ENCODE data around the gene LVRN. TPM values are rescaled to one million over a fixed set of nuclear protein-coding genes. Genes with fewer than 3 reads are reported as not detected.

The LVRN gene
- total RNA-seq, 2 donors from 2014 or later, result 0.92 to 2.3 TPM

GRCh38 chr5:115930630-115931337 lies 31.5 kb upstream of the LVRN start:
- no peaks in the 10 kb centered on the region for H3K4me1 ChIP-seq (ENCODE audit: control insufficient read depth in 1 of 2, low read depth in 2 of 2)
- H3K27me3 ChIP-seq (replicated peaks; ENCODE audit: insufficient read depth), result no peaks in the 10 kb centered on the region
- no peak overlapping the region for H3K27ac ChIP-seq
- no peak overlapping the region for H3K4me3 ChIP-seq
- no peak for DNase-seq (ENCODE audit: low spot score)
- no peaks in the 10 kb centered on the region for H3K9me3 ChIP-seq
- no peak for TF ChIP-seq CTCF (IDR thresholded peaks at IDR 0.05)
- no peaks in the 10 kb centered on the region for H3K36me3 ChIP-seq
- no peak for ATAC-seq (ENCODE audit: insufficient number of reproducible peaks, low FRiP score, low read depth)

GRCh38 chr5:115932991-115933390 lies 29.3 kb upstream of the LVRN start:
- no peak overlapping the region for H3K4me3 ChIP-seq
- no peaks in the 10 kb centered on the region for H3K36me3 ChIP-seq
- TF ChIP-seq CTCF (IDR thresholded peaks at IDR 0.05), result no peak
- H3K27me3 ChIP-seq (replicated peaks; ENCODE audit: insufficient read depth), result no peaks in the 10 kb centered on the region
- no peaks in the 10 kb centered on the region for H3K4me1 ChIP-seq (ENCODE audit: control insufficient read depth in 1 of 2, low read depth in 2 of 2)
- ATAC-seq (ENCODE audit: insufficient number of reproducible peaks, low FRiP score, low read depth) (no peak), DNase-seq (ENCODE audit: low spot score) (no peak)
- no peaks in the 10 kb centered on the region for H3K9me3 ChIP-seq
- H3K27ac ChIP-seq, result no peak overlapping the region

GRCh38 chr5:115934388-115934974 lies 27.8 kb upstream of the LVRN start:
- H3K9me3 ChIP-seq, result no peaks in the 10 kb centered on the region
- DNase-seq (ENCODE audit: low spot score), result no peak
- no peaks in the 10 kb centered on the region for H3K4me1 ChIP-seq (ENCODE audit: control insufficient read depth in 1 of 2, low read depth in 2 of 2)
- no peak overlapping the region for H3K27ac ChIP-seq
- no peak overlapping the region for H3K4me3 ChIP-seq
- ATAC-seq (ENCODE audit: insufficient number of reproducible peaks, low FRiP score, low read depth), result no peak
- no peaks in the 10 kb centered on the region for H3K36me3 ChIP-seq
- TF ChIP-seq CTCF (IDR thresholded peaks at IDR 0.05), result no peak
- no peaks in the 10 kb centered on the region for H3K27me3 ChIP-seq (replicated peaks; ENCODE audit: insufficient read depth)

- no peak overlapping the region for H3K27ac ChIP-seq
- ATAC-seq (ENCODE audit: insufficient number of reproducible peaks, low FRiP score, low read depth) (no peak), DNase-seq (ENCODE audit: low spot score) (no peak)
- no peak overlapping the region for H3K4me3 ChIP-seq
- no peaks in the 10 kb centered on the region for H3K36me3 ChIP-seq
- H3K9me3 ChIP-seq, result no peaks in the 10 kb centered on the region
- H3K4me1 ChIP-seq (ENCODE audit: control insufficient read depth in 1 of 2, low read depth in 2 of 2), result no peaks in the 10 kb centered on the region
- no peak for TF ChIP-seq CTCF (IDR thresholded peaks at IDR 0.05)
- H3K27me3 ChIP-seq (replicated peaks; ENCODE audit: insufficient read depth), result no peaks in the 10 kb centered on the region
These were observed 26.2 kb upstream of the LVRN start for GRCh38 chr5:115936031-115936430.

GRCh38 chr5:115939059-115939458 lies 23.2 kb upstream of the LVRN start:
- no peaks in the 10 kb centered on the region for H3K36me3 ChIP-seq
- H3K4me3 ChIP-seq, result no peak overlapping the region
- H3K4me1 ChIP-seq (ENCODE audit: control insufficient read depth in 1 of 2, low read depth in 2 of 2), result no peaks in the 10 kb centered on the region
- H3K9me3 ChIP-seq, result no peaks in the 10 kb centered on the region
- DNase-seq (ENCODE audit: low spot score), result no peak
- no peak for TF ChIP-seq CTCF (IDR thresholded peaks at IDR 0.05)
- ATAC-seq (ENCODE audit: insufficient number of reproducible peaks, low FRiP score, low read depth), result no peak
- no peaks in the 10 kb centered on the region for H3K27me3 ChIP-seq (replicated peaks; ENCODE audit: insufficient read depth)
- H3K27ac ChIP-seq, result no peak overlapping the region

Measured in thoracic aorta (tissue), 2 donors.